ENCODE data around the gene MGAT4A.

Gene MGAT4A

GRCh38 chr2:98769114-98769476, 38.2 kb upstream of the MGAT4A start:
- TF ChIP-seq CTCF (IDR thresholded peaks at IDR 0.05; ENCODE audit: insufficient read depth, missing control alignments) = no peak
- no peak for DNase-seq (ENCODE audit: insufficient read length, low spot score)
- FAIRE-seq = no peak

- no peak for DNase-seq (ENCODE audit: insufficient read length, low spot score)
- no peak for TF ChIP-seq CTCF (IDR thresholded peaks at IDR 0.05; ENCODE audit: insufficient read depth, missing control alignments)
- FAIRE-seq = no peak
Measured at GRCh38 chr2:98768384-98769113, 37.6 kb upstream of the MGAT4A start.

- no peak for TF ChIP-seq CTCF (IDR thresholded peaks at IDR 0.05; ENCODE audit: insufficient read depth, missing control alignments)
- DNase-seq (ENCODE audit: insufficient read length, low spot score) (no peak), FAIRE-seq (no peak)
Measured at GRCh38 chr2:98764499-98764898, 33.6 kb upstream of the MGAT4A start.

- no peak for DNase-seq (ENCODE audit: insufficient read length, low spot score)
- FAIRE-seq = no peak
- no peak for TF ChIP-seq CTCF (IDR thresholded peaks at IDR 0.05; ENCODE audit: insufficient read depth, missing control alignments)
Measured at GRCh38 chr2:98763209-98763951, 32.4 kb upstream of the MGAT4A start.

GRCh38 chr2:98761909-98762308, 31.0 kb upstream of the MGAT4A start:
- TF ChIP-seq CTCF (IDR thresholded peaks at IDR 0.05; ENCODE audit: insufficient read depth, missing control alignments) = no peak
- DNase-seq (ENCODE audit: insufficient read length, low spot score) (no peak), FAIRE-seq (no peak)

- DNase-seq (ENCODE audit: insufficient read length, low spot score) (no peak), FAIRE-seq (no peak)
- TF ChIP-seq CTCF (IDR thresholded peaks at IDR 0.05; ENCODE audit: insufficient read depth, missing control alignments) = no peak
Measured at GRCh38 chr2:98761267-98761781, 30.4 kb upstream of the MGAT4A start.
